GM12865 (cell line): ENCODE results near the gene ADAMTSL1.

ENCODE experiments used
- DNase-seq: peaks from one replicate; pipeline ENCODE4 v3.0.0; 2010; ENCODE audit warnings: low read depth
- H3K4me3 ChIP-seq: 2 replicates; pipeline ENCODE4 v1.5.1; 2011; ENCODE audit warnings: mild to moderate bottlenecking, low read depth, low read length, control low read depth
- CTCF ChIP-seq: IDR thresholded peaks from 2 replicates; pipeline ENCODE4 v1.5.1; 2011; ENCODE audit warnings: low read length, control low read depth, low read depth, inconsistent platforms; ENCODE audit not compliant: insufficient read depth; ENCODE audit errors: missing control alignments

ADAMTSL1 gene

GRCh38 chr9:18545636-18546360 lies 71.8 kb downstream of the ADAMTSL1 start:
- TF ChIP-seq CTCF, result no peak
- no peak for DNase-seq

GRCh38 chr9:18548456-18548855 lies 74.5 kb downstream of the ADAMTSL1 start:
- DNase-seq, result no peak
- no peak overlapping the region for H3K4me3 ChIP-seq
- TF ChIP-seq CTCF, result no peak

More at GRCh38 chr9:18545636-18546360, 71.8 kb downstream of the ADAMTSL1 start:
- H3K4me3 ChIP-seq, result no peak overlapping the region

- no peak for DNase-seq
- H3K4me3 ChIP-seq, result no peak overlapping the region
- TF ChIP-seq CTCF, result no peak
Measured at GRCh38 chr9:18549772-18550171, 75.8 kb downstream of the ADAMTSL1 start.

GRCh38 chr9:18550286-18550685 lies 76.3 kb downstream of the ADAMTSL1 start:
- no peak for TF ChIP-seq CTCF
- no peak overlapping the region for H3K4me3 ChIP-seq
- DNase-seq, result no peak

GRCh38 chr9:18554244-18554643 lies 80.3 kb downstream of the ADAMTSL1 start:
- DNase-seq, result no peak
- no peak overlapping the region for H3K4me3 ChIP-seq
- TF ChIP-seq CTCF, result no peak

GRCh38 chr9:18555105-18555883 lies 81.3 kb downstream of the ADAMTSL1 start:
- TF ChIP-seq CTCF, result no peak
- no peak for DNase-seq
- no peak overlapping the region for H3K4me3 ChIP-seq
